HG03039 (cell line): ENCODE measurements around the gene NHLRC2.
"Not testable (repeated sequence)": the region's sequence is repeated elsewhere in the genome, so short reads cannot be mapped to it uniquely, and the experiment has no call there.

Experiments
- ATAC-seq: cut with Tn5 transposase; IDR thresholded peaks from one replicate; pipeline ENCODE4 v1.9.1; 2021; ENCODE audit warnings: mild to moderate bottlenecking, moderate library complexity; ENCODE audit not compliant: unreplicated experiment

NHLRC2 gene

DNA sequence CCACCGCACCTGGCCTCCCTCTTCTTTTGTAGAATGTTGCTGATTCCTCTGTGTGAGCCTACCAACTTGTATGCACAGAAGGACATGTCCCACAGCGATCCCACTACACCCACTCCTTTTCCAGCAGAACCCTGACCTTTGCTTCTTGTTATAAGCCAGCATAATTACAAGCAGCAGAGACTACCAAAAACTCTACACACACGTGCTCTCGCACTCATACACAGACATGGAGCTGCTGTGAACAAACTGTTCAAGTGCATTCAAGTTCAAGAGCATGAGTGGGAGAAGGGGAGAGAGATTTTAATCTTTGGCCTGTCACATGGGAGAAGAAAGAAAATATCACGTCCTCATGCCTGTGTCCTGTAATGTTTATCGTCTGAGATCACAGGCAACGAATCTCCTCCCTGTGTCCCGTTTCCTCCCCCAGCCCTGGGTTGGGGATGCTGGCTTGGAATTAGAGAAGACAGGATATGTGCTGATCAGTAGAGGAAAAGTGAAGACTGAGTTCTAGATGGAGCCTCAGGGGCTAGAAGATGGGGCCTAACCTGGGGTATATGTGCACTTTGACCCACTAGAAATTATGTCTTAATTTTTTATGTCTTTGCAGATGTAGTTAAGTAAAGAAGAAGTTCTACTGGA is 79.6 kb downstream of the NHLRC2 start:
- no peak for ATAC-seq

DNA sequence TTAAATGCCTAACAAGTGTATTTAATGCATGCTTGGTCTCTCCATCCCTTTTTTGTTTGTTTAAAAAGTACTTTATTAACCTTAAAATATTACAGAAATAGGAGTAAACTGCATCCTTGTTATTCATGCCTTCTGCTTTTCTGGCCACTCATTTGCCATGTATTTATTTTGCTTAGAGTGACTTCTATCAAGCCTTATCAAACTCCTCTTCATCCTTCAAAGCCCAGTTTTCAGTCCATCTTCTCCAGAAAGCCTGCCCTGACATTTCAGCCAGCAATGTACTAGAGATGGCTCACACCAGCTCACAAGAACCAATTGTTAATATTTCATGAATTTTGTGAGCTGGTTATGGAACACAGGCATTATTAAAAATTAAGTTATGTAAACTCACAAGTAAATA is 82.8 kb downstream of the NHLRC2 start:
- no peak for ATAC-seq

DNA sequence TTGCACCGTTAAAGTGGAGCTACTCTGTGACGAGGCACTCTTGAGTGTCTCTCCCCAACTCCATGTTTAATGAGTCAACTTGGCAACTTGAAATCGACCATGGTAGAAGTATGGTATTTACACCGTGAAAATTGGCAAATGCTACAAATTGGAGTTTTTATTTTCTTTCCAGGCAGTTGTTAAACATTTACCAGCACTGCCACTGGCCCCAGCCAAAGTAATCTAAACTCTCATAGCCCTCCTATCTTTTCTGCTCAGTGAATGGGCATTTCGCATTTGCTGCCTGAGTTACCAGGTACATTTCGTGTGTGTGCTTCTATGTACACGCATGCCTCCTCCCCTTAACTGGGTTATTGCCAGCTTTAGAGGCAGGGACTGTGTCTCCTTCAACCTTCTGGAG is 83.3 kb downstream of the NHLRC2 start:
- no peak for ATAC-seq

DNA sequence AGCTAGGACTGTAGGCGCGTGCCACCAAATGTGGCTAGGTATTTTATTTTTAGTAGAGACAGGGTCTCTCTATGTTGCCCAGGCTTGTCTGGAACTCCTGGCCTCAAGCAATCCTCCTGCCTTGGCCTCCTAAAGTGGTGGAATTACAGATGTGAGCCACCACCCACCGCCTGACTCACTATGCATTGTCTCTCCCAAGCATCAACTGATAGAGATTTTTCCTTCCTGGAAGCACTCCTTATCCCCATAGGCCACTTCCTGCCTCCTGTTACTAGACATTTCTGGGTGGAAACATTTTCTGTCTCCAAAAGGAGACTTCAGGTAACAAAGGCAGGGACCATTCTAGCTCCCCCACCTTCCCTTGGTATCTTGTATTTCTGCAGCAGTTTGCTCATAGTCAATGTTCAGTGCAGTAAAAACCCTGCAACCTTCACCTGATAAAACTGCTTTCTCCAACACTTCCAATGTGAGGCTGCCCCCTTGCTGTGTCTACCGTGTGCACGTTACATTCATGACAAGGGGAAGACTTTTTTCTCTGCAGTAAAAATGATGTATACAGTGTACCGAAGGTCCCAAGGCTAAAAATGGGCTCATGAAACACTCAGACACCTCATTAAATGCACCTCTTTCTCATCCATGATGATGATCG is 84.9 kb downstream of the NHLRC2 start:
- ATAC-seq: no peak

DNA sequence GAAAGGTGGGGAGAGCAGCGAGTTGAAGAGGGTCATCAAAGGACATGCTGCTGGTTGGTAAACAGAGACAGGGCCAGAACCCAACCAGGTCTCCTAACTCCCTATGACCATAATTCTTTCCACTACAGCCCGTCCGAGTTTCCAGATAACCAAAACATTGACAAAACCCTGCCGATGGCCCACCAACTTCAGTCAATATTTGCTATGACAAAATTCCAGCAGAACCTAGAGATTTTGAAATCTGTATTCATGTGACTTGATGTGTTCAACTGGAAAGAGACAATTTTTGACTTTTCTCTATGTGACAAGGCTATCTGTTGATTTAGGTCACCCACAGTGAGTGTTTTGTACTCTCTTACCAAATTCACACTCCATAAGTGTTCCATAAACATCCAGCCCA is 86.7 kb downstream of the NHLRC2 start:
- no peak for ATAC-seq

DNA sequence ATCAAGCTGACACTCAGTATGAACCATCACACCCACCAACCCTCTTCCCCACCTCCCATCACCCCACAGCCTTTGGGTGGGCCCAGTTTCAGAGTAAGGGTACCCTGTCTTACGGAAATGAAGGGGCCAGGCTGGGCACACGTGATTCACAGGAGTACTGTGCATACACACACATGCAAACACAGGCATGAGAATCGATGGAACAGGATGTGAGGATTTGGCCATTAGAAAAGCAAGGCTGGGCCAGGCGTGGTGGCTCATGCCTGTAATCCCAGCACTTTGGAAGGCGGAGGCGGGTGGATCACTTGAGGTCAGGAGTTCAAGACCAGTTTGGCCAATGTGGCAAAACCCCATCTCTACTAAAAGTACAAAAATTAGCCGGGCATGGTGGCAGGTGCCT is 88.7 kb downstream of the NHLRC2 start:
- ATAC-seq: not testable (repeated sequence)

DNA sequence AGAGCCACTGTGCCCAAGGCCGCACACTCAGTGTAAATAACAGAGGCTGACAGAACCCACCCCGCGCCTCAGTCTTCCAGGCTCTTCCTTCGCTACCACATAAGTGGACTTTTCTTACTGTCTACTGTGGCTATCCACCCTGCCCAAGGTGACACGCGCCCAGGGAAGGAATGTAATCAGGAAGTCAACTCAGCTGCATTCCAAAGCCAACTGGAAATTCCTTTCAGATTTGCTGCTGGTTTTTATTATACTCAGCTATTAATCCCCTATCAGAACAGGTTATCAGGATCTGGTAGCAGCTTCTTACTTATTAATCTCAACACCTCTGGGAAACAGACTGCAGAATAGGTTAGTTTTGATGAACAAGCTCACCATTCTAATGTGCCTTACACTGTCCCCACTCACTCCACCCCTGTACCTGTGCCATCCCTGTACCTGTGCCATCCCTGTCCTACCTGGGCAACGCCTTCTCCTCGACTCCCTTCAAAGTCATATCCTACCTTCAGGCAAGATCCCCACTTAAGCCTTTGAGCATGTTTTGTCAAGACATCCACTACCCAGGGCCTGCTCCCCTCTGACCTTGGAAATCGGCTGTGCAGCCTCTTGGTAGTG is 90.7 kb downstream of the NHLRC2 start:
- no peak for ATAC-seq

DNA sequence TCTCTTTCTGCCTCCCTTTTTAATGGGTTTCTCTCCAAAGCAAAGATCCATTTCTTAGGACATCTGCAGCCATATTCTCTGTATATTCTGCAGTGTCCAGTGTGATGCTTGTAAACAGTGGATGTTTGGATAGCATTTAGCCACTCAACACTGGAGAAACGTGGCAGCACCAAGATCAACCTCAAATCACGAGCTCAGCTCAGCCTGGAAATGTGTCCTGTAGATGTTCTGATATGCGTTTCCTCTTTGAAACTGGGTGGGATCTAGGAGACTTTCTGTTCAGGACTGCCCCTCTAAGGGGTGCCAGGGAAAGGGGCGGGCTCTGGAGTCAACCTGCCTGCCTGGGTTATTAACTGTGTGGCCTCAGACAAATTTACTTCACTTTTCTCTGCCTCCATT is 91.2 kb downstream of the NHLRC2 start:
- no peak for ATAC-seq

DNA sequence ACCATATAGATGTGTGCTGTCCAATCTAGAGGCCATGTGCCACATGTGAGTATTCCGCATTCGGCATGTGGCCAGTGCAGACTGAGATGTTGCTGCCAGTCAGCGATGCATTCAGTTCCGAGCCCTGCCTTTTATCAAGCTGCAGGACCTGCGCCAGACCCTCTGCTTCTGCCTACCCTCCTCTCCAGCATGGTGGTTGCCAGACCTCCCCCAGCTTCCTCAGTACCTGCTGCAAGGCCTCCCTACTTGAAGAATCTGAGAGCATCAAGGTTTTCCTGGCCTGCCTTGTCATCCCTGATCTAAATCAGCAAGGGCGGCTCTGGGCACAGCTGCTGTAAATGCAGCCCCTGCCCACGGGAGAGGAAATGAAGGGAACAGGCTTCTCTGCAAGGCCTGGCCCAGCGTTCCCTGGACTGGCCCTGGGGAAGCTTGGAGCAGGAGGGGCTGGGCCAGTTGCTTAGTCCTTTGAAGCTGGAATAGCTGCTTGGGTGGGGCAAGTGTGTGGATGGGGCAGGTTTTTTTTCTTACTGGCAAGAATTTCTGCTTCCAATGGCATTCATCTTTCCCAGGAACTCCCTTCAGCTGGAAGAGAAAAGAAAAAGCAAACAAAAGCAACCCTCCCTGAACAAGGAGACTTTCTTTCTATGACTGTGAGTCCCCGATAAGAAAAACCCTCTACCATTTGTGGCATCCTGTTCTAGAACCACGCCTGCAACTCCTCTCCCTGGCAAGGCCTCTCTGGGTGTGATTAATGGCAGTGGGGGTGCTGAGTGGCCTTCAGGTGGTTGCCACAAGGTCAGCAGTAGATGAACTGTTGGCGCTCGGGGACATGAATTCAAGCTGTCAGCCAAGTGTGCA is 93.0 kb downstream of the NHLRC2 start:
- ATAC-seq: no peak

DNA sequence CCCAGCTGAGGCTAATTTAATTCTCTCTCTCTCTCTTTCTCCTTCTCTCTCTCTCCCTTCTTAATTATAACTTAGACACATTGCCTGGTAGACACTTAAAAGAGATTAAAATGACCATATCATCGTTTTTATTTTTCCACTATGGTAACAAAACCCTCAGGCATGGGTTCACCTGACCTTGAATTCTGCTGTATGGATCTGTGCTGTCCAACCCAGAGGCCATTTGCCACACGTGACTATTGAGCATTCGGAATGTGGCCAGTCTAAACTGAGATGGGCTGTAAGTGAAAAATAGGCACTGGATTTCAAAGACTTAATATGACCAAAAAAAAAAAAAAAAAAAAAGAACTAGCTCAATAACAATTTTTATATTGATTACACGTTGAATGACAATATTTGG is 93.6 kb downstream of the NHLRC2 start:
- no peak for ATAC-seq

DNA sequence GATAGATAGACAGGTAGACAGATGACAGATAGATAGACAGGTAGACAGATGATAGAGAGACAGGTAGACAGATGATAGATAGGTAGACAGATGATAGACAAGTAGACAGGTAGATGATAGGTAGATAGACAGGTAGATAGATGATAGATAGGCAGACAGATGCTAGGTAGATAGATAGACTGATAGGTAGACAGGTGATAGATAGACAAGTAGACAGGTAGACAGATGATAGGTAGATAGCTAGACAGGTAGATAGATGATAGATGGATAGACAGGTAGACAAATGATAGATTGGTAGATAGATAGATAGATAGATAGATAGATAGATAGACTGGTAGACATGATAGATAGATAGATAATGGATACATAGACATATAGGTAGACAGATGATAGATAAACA is 95.8 kb downstream of the NHLRC2 start:
- ATAC-seq: no peak

DNA sequence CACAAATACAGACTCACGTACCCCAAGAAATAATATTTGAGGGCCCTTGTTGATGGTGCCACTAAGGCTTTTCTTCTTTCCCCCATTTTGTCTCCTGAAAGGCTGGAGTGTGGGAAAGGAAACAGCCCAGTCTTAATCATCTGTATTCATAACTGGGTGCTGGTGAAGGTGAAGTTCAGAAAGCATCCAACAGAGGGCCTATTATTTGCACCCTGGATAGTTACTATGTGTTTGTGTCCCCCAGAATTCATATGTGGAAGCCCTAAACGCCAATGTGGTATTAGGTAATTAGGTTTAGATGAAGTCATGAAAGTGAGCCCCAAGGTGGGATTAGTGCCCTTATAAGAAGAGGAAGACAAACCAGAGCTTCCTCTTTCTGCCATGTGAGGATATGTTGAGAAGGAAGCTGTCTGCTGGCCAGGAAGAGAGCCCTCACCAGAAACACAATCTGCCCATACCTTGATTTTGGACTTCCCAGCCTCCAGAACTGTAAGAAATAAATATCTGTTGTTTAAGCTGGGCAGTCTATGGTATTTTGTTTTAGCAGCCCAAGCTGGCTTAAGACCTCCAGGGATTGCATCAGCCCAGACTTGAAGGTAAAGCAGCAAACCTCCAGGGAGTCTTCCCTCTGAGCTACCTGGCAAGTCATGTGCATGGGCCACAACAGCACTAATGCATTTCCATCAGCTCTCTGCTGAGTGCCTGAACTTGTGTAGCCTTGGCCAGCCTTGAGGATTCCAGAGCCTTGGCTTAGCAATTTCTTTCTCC is 99.2 kb downstream of the NHLRC2 start:
- ATAC-seq: no peak

DNA sequence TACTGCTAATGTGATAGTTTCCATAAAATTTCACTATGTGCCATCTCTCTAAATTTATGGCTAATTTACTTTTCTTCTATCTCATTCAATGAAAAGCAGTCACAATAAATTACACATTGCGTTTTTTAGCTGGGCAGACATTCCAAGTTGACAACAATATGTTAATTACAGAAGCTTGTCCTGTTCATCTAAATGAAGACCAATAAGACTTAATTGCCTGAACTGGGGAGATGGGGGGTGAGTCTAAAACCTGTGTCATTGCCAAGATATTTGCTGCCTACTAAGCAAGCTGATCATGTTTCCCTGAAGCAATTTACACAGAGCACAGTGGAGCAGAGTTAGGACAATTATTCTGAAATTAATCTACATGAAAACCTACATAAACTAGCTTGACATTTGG is 99.9 kb downstream of the NHLRC2 start:
- ATAC-seq: no peak

DNA sequence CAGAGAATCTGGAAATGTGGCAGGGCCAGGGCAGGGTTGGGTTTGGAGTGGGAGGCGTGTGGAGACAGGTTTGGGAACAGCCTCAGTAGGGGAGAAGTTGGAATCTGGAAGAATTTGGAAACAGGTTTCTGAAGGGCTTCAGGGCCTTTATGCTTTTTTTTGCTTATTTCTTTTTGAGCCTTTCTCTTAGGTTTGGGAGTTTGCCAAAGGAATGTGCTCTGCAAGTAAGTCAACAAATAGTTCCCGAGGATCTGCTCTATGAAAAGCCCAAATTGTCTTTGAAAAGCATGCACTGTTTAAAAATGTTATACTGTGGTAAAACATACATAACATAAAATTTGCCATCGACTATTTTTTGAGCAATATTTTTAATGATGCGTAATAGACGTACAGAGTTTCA is 102.6 kb downstream of the NHLRC2 start:
- ATAC-seq: no peak

DNA sequence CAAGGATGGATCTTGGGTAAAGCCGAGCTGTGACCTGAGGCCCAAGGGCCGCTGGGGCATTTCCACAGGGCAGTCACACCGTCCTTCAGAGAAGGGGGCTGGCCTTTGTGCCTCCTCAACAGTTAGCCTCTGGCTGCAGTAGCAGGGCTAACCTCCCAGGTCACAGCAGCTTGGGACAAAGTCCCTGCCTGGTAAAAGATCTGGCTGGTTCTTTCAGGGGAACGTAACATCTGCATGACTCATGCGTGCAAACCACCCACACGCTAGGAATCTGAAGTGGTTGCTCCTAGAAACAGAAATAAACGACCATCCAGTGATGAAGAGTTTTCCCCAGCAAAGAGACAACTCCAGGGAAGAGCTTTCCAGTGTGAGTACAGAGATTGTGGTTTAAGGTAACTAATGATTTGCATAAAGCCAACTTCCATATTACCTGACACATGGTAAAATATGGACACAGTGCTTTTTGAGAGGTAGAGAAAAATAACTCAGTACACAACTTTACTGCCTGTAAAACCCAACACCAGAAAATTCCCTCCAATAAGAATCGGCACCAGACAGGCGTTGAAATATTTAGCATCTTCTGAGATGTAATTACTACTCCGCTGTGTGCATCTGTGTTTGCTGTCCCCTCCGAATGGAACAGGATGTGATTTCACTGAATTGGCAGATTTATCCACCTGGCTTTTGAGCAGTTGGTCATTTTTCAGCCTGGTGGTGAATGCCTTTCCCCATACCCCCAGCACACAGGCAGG is 104.3 kb downstream of the NHLRC2 start:
- ATAC-seq: no peak

DNA sequence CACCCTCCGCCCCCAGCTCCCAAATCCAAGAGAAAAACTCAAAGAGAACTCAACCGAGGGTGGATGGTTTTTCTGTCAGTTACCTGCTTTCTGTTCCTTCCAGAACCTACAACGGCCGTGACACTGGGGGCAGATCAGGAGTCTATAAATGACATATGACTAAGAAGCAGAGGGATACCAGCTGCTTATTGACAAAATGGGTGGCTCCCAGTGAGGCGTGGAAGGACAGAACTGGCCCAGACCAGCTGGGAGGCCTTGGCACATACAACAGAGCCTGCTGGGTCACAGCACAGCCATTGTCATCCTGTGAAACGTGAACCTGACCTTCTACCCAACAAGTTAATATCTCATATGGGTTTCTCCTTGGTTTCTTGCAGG is 104.9 kb downstream of the NHLRC2 start:
- peak; percentile 46 for ATAC-seq

DNA sequence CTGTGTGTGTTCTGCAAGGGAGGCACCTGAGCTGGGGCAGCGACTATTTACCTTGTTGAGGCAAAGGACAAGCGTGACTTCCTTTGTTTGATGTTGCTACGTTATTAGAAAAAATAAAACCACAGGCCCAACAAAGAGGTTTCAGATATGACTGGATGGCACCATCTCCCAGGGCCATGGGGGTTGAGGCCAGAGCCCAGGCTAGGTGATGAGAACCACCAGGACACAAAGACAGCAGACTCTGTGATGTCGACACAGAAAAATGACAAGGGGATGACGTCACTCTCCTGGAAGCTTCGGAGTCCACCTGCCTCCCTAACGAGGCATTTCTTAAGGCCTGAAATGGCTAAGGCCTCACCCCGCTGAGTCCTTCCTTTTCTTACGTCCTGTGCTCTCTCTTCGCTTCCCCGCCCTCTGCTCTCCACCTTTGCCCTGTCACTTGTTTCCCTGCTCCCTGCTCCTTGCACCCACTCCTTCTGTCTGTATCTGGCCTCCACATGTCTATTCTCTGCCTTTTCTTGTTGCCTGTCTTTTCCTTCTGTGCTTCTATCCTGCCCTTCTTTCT is 106.2 kb downstream of the NHLRC2 start:
- ATAC-seq: no peak

DNA sequence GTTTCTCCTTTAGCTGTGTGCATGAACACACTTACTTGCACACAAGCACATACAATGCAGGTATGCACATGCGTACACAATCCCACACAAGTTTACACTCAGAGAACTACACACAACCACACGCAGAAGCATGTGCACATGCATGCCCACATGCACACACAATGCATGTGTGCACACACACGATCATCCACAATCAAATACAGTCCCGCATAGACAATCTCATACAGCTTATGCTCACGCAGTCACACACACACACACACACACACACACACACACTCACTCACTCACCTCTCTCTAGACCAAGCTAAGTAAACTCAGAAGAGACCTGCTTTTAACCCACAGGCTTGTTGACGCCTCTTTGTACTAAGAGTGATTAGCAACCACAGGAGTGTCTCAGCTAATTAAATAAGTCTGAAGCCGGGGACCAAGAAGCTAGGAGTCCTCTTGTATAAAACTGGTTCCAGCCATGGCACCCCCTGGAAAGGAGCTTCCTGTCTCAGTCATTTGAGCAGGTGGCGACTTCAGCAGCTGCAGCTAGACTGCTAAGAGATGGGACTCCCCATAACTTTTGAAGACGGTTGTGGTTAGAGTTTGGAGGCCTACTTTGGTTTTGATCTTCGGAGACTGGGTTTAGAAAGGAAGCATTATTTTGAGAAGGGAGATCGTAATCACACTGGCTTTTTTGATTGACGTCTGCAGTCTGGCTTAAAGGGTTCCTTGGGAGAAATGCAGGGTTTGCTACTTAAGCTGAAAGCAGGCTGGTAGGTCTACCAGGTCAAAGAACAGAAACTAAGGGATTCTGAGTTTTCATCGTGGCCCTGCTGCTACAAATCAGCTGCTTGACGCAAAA is 106.9 kb downstream of the NHLRC2 start:
- ATAC-seq: peak; percentile 65

DNA sequence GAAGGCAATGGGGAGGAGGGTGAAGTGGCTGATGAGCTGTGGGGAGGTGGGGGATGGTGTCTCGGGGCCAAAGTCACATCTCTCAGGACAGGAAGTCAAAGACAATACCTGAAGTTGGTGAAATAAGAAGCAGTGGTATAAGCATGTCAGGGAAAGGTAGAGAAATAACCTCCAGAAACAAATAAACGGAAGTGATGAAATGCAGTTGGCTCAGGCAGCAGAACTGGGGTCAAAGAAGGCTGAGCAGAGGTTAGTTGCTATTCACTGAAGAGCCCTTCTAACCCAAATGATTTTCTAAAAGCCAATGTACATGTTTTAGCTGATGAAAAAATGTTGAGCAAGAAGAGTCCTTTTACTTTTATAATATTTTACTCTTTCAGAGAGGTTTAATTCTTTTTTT is 110.6 kb downstream of the NHLRC2 start:
- no peak for ATAC-seq
